Forelimb muscle (tissue), 1 donor: ENCODE results near the gene MC1R. TPM values are rescaled to one million over a fixed set of nuclear protein-coding genes. Genes with fewer than 3 reads are reported as not detected.
"Not testable (repeated sequence)": the region's sequence is repeated elsewhere in the genome, so short reads cannot be mapped to it uniquely, and the experiment has no call there.

Experiments used
- DNase-seq: peaks from one replicate; pipeline ENCODE4 v3.0.0-alpha.2; 2013; ENCODE audit warnings: low read depth
- polyA plus RNA-seq: library from polyadenylated mRNA; unstranded; fragments of 120-200 nt; gene quantifications from one replicate; pipeline ENCODE4 v1.2.1, GENCODE V29; 2013; ENCODE audit not compliant: insufficient read length

Gene MC1R
- polyA plus RNA-seq, 1 donor = 2.2 TPM

- DNase-seq = no peak
Observed at GRCh38 chr16:89913408-89914387, 5.0 kb upstream of the MC1R start.

- DNase-seq = not testable (repeated sequence)
Observed at GRCh38 chr16:89914642-89915285, 3.9 kb upstream of the MC1R start.

- DNase-seq = no peak
Observed at GRCh38 chr16:89915303-89916232, 3.1 kb upstream of the MC1R start.

GRCh38 chr16:89917773-89918452 lies 749 bp upstream of the MC1R start:
- no peak for DNase-seq

- DNase-seq = no peak
Observed at GRCh38 chr16:89919535-89920406, 1.1 kb downstream of the MC1R start.

GRCh38 chr16:89920723-89921122 lies 2.1 kb downstream of the MC1R start:
- no peak for DNase-seq

GRCh38 chr16:89921131-89921701 lies 2.6 kb downstream of the MC1R start:
- no peak for DNase-seq

- no peak for DNase-seq
Observed at GRCh38 chr16:89921702-89922476, 3.2 kb downstream of the MC1R start.

- no peak for DNase-seq
Observed at GRCh38 chr16:89922477-89922883, 3.8 kb downstream of the MC1R start.

- no peak for DNase-seq
Observed at GRCh38 chr16:89922884-89923639, 4.4 kb downstream of the MC1R start, which contains the start of gene TUBB3. TSS of gene TUBB3 (plus strand) at chr16:89923342. CDS start at chr16:89923402, 60 bp downstream.

- no peak for DNase-seq
Observed at GRCh38 chr16:89923640-89924296, 5.1 kb downstream of the MC1R start.

- no peak for DNase-seq
Observed at GRCh38 chr16:89924297-89924924, 5.7 kb downstream of the MC1R start.

GRCh38 chr16:89924925-89925307 lies 6.3 kb downstream of the MC1R start:
- no peak for DNase-seq

GRCh38 chr16:89925596-89926079 lies 7.0 kb downstream of the MC1R start:
- no peak for DNase-seq

- no peak for DNase-seq
Observed at GRCh38 chr16:89931305-89931896, 12.7 kb downstream of the MC1R start.

- DNase-seq = no peak
Observed at GRCh38 chr16:89931964-89932363, 13.3 kb downstream of the MC1R start.

GRCh38 chr16:89934019-89934418 lies 15.4 kb downstream of the MC1R start:
- DNase-seq = not testable (repeated sequence)
